ENCODE data around the gene TIAM2. TPM values are rescaled to one million over a fixed set of nuclear protein-coding genes. Genes with fewer than 3 reads are reported as not detected.

The TIAM2 gene
- total and polyA plus RNA-seq, 7 donors, result 1.2 to 15.8 (median 11.0) TPM

DNA sequence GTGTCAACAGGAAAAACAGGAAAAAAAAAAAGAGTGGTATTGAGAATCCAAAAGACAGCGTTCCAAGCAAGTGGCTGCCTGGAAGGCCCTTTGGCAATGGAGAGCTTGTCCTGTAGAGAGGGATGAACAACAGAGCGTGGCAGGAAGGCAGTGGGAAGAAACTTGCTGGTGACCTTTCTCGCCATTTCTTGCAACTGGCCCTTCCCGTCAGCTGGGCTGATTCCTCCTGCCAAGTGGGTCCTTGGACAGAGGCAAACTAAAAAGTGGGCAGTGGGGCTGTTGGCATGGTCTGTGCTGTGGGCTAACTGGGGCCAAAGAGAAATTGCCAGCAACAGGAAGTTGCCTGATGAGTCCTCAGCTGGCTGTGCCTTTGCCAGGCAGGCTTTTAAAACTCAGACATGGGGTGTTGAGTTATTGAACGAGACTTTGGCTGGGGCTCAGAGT is 224.8 kb downstream of the TIAM2 start:
- no peak for DNase-seq
- 92 to 93% methylated on average over 5 of the region's 5 CpGs for WGBS, 2 donors
- intact Hi-C loops (cut with DNase I), result no loop called here
- Histone ChIP-seq H3K9me3 (no peaks in the 10 kb centered on the region), H3K36me3 (no peaks in the 10 kb centered on the region), H3K27ac (peak overlapping the region in 3 of 4 donors; percentile 15 to 30 (median 29)), H3K4me1 (peaks cover 0 to 14% (median 6%) of the 10 kb centered on the region in 4 donors), H3K4me3 (no peak overlapping the region), H3K27me3 (no peaks in the 10 kb centered on the region)
- TF ChIP-seq POLR2A (IDR thresholded peaks at IDR 0.05) (no peak), EP300 (IDR thresholded peaks at IDR 0.05) (no peak), POLR2AphosphoS5 (IDR thresholded peaks at IDR 0.05) (no peak)
- TF ChIP-seq, protein P1, sequence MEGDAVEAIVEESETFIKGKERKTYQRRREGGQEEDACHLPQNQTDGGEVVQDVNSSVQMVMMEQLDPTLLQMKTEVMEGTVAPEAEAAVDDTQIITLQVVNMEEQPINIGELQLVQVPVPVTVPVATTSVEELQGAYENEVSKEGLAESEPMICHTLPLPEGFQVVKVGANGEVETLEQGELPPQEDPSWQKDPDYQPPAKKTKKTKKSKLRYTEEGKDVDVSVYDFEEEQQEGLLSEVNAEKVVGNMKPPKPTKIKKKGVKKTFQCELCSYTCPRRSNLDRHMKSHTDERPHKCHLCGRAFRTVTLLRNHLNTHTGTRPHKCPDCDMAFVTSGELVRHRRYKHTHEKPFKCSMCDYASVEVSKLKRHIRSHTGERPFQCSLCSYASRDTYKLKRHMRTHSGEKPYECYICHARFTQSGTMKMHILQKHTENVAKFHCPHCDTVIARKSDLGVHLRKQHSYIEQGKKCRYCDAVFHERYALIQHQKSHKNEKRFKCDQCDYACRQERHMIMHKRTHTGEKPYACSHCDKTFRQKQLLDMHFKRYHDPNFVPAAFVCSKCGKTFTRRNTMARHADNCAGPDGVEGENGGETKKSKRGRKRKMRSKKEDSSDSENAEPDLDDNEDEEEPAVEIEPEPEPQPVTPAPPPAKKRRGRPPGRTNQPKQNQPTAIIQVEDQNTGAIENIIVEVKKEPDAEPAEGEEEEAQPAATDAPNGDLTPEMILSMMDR (IDR thresholded peaks at IDR 0.05), result no peak

DNA sequence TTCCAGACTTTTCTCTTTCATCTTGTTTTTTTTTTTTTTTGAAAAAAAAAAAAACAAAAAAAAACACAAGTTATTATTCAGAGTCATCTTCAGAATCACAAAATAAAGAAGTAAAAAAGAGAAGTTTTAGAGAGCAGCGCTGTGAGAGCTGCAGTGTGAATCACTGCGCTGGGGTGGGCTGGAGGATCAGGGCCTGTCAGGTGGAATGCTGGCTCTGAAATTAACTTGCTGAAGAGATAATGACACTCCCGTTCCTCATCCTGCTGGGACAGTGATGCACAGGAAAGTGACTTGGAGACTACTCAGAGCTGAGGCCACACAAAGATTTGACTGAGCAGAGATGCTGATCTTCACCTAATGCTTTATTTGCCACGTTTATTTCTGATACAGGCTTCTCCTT is 226.0 kb downstream of the TIAM2 start:
- Histone ChIP-seq H3K36me3 (no peaks in the 10 kb centered on the region), H3K9me3 (no peaks in the 10 kb centered on the region), H3K4me3 (no peak overlapping the region), H3K27me3 (no peaks in the 10 kb centered on the region), H3K27ac (no peak overlapping the region), H3K4me1 (peaks cover 0 to 14% (median 6%) of the 10 kb centered on the region in 4 donors)
- intact Hi-C loops (cut with DNase I), result no loop called here
- 85 to 87% methylated on average over 4 of the region's 4 CpGs for WGBS, 2 donors
- DNase-seq, result no peak
- TF ChIP-seq POLR2AphosphoS5 (IDR thresholded peaks at IDR 0.05) (no peak), EP300 (IDR thresholded peaks at IDR 0.05) (no peak), POLR2A (IDR thresholded peaks at IDR 0.05) (no peak)
- TF ChIP-seq, protein P1 (IDR thresholded peaks at IDR 0.05), result no peak

DNA sequence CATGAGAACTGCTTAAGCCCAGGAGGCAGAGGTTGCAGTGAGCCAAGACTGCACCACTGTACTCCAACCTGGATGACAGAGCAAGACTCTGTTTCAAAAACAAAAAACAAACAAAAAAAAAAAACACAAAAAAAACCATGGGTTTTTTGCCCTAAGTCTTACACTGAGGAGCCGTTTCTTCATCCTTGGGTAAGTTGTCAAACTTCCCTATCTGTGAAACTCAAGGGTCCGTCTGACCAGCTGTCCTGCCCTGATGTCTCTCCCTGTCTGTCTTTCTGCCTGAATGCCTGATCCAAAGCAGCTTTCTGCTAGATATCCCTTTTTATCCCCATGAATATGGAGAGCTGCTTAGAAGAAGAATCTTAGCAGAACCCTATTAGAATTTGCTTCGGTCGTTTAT is 227.4 kb downstream of the TIAM2 start:
- 91 to 92% methylated on average over 4 of the region's 4 CpGs for WGBS, 2 donors
- intact Hi-C loops (cut with DNase I), result no loop called here
- no peaks in the 10 kb centered on the region for H3K36me3 ChIP-seq
- no peak overlapping the region for H3K4me3 ChIP-seq
- H3K27me3 ChIP-seq, result no peaks in the 10 kb centered on the region
- no peak for DNase-seq
- TF ChIP-seq, protein P1 (IDR thresholded peaks at IDR 0.05), result no peak
- H3K4me1 ChIP-seq, result peaks cover 0 to 15% (median 7%) of the 10 kb centered on the region in 4 donors
- H3K9me3 ChIP-seq, result no peaks in the 10 kb centered on the region
- H3K27ac ChIP-seq, result no peak overlapping the region

DNA sequence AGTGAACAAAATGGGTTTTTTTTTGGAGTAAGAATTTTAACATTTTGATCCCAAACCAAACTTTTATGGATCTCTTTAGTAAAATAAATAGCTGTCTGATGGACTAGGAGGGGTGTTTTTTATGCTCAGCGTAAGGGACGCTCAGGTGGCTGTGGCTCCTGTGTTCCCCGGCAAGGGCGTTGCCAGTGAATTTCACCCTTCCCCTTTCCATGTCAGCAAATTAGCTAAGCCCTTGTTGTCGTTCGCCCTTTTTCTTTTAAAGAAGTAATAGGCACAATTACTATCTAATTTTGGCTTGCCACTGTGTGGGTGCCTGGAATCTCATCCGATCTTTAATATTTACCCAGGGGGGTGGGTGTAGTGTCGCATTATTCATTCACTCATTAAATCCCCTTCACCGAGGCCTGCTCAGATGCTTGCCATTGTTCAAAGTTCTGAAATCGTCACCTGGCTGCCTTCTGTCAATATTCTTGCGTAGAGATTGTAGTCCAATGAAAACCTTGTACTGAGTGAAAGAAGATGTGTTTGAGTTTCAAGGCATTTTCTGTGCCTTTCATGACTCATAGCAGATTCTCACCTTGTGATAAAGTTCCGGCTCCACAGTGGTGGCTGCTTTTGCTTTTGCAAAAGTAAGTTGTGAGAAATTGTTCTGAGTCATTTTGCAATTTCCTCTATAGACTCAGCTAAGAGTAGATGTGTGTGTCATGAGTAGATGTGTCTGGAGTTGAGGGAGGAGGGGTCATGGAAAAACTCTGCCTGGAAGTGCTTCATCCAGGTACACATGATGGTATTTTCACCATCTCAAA is 228.7 kb downstream of the TIAM2 start:
- Histone ChIP-seq H3K27me3 (no peaks in the 10 kb centered on the region), H3K4me1 (peaks cover 0 to 28% (median 20%) of the 10 kb centered on the region in 4 donors), H3K36me3 (no peaks in the 10 kb centered on the region), H3K4me3 (no peak overlapping the region), H3K9me3 (no peaks in the 10 kb centered on the region), H3K27ac (no peak overlapping the region)
- WGBS, 2 donors, result 67 to 78% methylated on average over 12 of the region's 12 CpGs
- DNase-seq, result no peak
- intact Hi-C loops (cut with DNase I), result no loop called here
- TF ChIP-seq EP300 (IDR thresholded peaks at IDR 0.05), result no peak
- TF ChIP-seq, protein P1 (IDR thresholded peaks at IDR 0.05), result no peak

DNA sequence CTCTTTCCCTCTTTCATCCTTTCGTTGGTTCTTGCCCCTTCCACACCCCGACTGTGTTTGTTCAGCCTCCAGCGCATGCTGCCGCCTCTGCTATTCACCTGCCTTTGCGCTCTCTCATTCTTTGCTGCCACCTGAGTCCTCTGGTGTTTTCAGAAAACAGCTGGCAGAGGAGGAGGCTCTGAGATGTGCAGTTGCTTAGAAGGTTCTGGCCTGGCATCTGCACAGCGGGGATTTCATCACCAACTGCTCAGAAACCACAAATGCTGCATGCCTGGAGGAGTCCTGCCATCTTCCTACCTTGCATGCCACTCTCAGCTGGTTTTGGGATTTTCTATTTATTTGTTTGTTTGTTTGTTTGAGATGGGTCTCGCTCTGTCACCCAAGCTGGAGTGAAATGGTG is 229.5 kb downstream of the TIAM2 start:
- H3K4me1 ChIP-seq, result peaks cover 0 to 34% (median 26%) of the 10 kb centered on the region in 4 donors
- H3K4me3 ChIP-seq, result no peak overlapping the region
- no peaks in the 10 kb centered on the region for H3K9me3 ChIP-seq
- H3K36me3 ChIP-seq, result no peaks in the 10 kb centered on the region
- DNase-seq, result no peak
- intact Hi-C loops (cut with DNase I), result no loop called here
- no peaks in the 10 kb centered on the region for H3K27me3 ChIP-seq
- WGBS, 2 donors, result 82 to 87% methylated on average over 7 of the region's 7 CpGs
- TF ChIP-seq EP300 (IDR thresholded peaks at IDR 0.05), result no peak
- no peak for TF ChIP-seq POLR2AphosphoS5 (IDR thresholded peaks at IDR 0.05)
- TF ChIP-seq POLR2A (IDR thresholded peaks at IDR 0.05), result no peak
- TF ChIP-seq, protein P1 (IDR thresholded peaks at IDR 0.05), result no peak
- no peak overlapping the region for H3K27ac ChIP-seq

All from sigmoid colon (tissue), 7 donors.